Effector memory CD4-positive, alpha-beta T cell (primary cell): Measurements from ENCODE around the gene ATF6.

Experiments
- DNase-seq, 3 donors: peaks; one replicate each; pipeline ENCODE4 v3.0.0-alpha.2; 2020
- H3K27ac ChIP-seq: 2 replicates; pipeline ENCODE4 v1.7.0; 2013; ENCODE audit warnings: mild to moderate bottlenecking, low read length, moderate library complexity; ENCODE audit not compliant: insufficient read depth, poor library complexity, severe bottlenecking
- H3K27me3 ChIP-seq: replicated peaks from 2 replicates; pipeline ENCODE4 v1.7.0; 2013; ENCODE audit warnings: mild to moderate bottlenecking, low read length; ENCODE audit not compliant: insufficient read depth, control insufficient read depth, poor library complexity, severe bottlenecking
- H3K36me3 ChIP-seq: 2 replicates; pipeline ENCODE4 v1.7.0; 2013; ENCODE audit warnings: mild to moderate bottlenecking, low read length, moderate library complexity; ENCODE audit not compliant: control insufficient read depth, insufficient read depth
- H3K4me1 ChIP-seq: 2 replicates; pipeline ENCODE4 v1.7.0; 2013; ENCODE audit warnings: low read length, mild to moderate bottlenecking; ENCODE audit not compliant: control insufficient read depth, insufficient read depth, poor library complexity, severe bottlenecking
- H3K4me3 ChIP-seq: 2 replicates; pipeline ENCODE4 v1.7.0; 2013; ENCODE audit warnings: low read length, low read depth, mild to moderate bottlenecking; ENCODE audit not compliant: insufficient read depth, poor library complexity, severe bottlenecking
- H3K9me3 ChIP-seq: 2 replicates; pipeline ENCODE4 v1.7.0; 2013; ENCODE audit warnings: mild to moderate bottlenecking, low read length, moderate library complexity; ENCODE audit not compliant: control insufficient read depth

The ATF6 gene

DNA sequence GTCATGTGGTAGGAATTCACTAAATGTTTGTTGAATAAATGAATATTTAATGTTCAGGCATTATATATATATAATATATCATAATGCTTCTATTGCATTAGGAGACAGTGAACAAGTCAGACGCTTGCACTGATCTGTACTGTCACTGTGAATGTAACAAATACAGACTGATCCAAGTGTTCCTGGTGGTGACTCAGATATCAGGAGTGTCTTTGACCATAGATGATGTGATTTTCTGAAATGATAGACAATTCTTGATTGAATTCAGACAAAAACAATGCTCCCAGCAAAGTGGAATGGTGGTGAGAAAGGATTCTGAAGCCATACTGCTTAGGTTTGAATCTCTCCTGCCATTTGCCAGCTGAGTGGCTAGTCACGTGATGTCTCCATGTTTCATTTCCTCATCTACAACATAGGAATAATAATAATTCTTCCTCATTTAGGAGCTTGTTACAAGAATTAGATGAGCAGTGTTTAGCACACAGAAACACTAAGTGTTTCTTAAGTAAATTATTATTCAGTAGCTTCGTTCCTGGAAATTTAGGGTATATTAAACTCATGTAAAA lies 186.6 kb downstream of the ATF6 start:
- no peak for DNase-seq
- Histone ChIP-seq H3K4me1 (peaks cover 4% of the 10 kb centered on the region), H3K36me3 (no peaks in the 10 kb centered on the region), H3K27me3 (no peaks in the 10 kb centered on the region), H3K4me3 (no peak overlapping the region), H3K9me3 (no peaks in the 10 kb centered on the region), H3K27ac (no peak overlapping the region)

DNA sequence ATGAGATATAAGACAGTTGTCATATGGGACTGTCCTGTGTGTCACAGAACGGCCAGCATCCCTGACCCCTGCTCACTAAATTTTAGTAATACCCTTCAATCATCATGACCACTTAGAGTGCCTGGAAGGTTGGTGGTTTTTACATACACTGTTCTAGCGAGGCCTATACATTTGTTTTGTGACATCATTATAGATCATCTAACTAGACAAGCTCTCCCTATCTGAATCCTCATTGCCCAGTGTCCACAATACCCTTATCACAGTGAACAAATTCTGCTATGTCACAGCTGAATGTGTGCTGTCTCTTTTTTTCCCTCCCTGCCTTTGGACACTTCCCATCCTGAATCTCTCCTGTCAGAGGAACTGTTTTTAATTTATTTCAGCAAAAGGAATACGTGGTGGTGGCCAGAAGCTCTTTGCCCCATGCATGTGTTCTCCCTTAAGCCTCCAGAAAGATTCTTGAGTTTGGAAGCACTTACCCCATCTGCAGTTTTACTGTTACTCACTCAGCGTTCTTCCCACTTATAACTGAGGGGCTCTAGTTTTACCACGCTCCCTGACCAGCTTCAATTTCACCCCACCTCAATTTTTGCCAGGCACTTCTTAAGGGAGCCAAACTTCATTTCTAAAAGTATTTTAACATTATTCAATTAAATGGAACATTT lies 187.3 kb downstream of the ATF6 start:
- Histone ChIP-seq H3K4me1 (peaks cover 4% of the 10 kb centered on the region), H3K27me3 (no peaks in the 10 kb centered on the region), H3K9me3 (no peaks in the 10 kb centered on the region), H3K36me3 (peaks cover 5% of the 10 kb centered on the region), H3K4me3 (no peak overlapping the region), H3K27ac (no peak overlapping the region)
- DNase-seq: no peak

GRCh38 chr1:161954050-161954449 lies 187.9 kb downstream of the ATF6 start:
- Histone ChIP-seq H3K9me3 (no peaks in the 10 kb centered on the region), H3K4me3 (no peak overlapping the region), H3K27ac (no peak overlapping the region), H3K27me3 (no peaks in the 10 kb centered on the region), H3K36me3 (peaks cover 10% of the 10 kb centered on the region), H3K4me1 (peaks cover 4% of the 10 kb centered on the region)
- no peak for DNase-seq

DNA sequence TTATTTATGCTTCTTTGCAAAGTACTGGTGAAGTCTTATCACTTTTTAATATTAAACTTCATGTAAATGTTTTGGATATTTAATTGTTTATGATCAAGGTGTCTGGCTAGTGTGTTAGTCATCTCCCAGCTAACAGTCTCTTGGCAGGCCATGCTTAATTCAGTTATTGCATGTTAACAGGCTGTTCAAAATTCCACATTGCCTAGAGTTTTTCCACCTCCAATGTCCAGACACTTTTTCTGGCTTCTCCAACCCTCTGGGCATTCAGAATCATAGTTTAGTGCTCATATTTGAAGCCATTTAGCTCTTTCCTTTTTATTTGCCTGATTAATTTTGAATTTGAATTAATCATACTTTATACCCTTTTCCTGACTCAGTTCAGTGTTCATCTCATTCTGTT lies 188.3 kb downstream of the ATF6 start:
- H3K27ac ChIP-seq: no peak overlapping the region
- H3K27me3 ChIP-seq: no peaks in the 10 kb centered on the region
- no peaks in the 10 kb centered on the region for H3K9me3 ChIP-seq
- no peak overlapping the region for H3K4me3 ChIP-seq
- peaks cover 12% of the 10 kb centered on the region for H3K36me3 ChIP-seq
- peaks cover 4% of the 10 kb centered on the region for H3K4me1 ChIP-seq
- no peak for DNase-seq

GRCh38 chr1:161955606-161956005 lies 189.5 kb downstream of the ATF6 start:
- Histone ChIP-seq H3K9me3 (no peaks in the 10 kb centered on the region), H3K36me3 (peaks cover 13% of the 10 kb centered on the region), H3K4me3 (no peak overlapping the region), H3K4me1 (peaks cover 4% of the 10 kb centered on the region), H3K27ac (no peak overlapping the region), H3K27me3 (no peaks in the 10 kb centered on the region)
- no peak for DNase-seq

DNA sequence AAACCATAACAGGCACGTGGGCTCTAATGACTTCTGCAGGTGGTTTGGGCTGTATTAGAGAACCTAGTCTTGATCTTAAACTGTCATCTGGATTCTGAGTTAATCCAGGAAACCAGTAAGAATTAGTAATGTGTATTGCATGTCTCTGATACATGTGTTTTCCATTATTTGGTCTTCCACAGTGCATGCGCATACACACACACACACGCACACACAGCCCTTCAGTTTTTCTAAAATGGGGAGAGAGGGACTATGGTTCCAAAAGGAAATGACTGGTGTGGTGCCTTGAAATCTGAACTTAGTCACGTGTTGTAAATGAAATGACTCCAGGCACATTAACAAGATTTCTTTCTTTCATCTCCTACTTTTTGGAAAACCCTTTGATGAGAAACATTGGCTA lies 190.0 kb downstream of the ATF6 start:
- H3K4me1 ChIP-seq: peaks cover 4% of the 10 kb centered on the region
- peaks cover 16% of the 10 kb centered on the region for H3K36me3 ChIP-seq
- DNase-seq: no peak
- no peaks in the 10 kb centered on the region for H3K27me3 ChIP-seq
- H3K4me3 ChIP-seq: no peak overlapping the region
- no peaks in the 10 kb centered on the region for H3K9me3 ChIP-seq
- no peak overlapping the region for H3K27ac ChIP-seq

DNA sequence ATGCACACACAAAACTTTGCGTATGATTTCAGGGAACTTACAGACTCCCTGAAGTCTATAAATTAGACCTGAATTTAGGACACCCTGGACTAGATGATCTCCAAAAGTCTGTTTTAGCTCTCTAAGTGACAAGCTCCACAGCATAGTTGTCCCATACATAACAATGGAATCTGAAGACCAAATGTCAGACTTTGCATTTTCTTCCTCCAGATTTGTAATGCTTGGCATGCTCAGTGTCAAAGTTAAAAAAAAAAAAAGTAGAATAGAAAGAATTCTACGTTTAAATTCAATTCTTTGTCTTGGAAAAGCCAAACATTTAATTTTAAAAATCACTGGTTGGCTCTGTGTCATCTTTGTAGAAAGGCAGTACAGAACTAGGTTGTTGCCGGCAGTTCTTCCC lies 190.8 kb downstream of the ATF6 start:
- no peak overlapping the region for H3K4me3 ChIP-seq
- no peak overlapping the region for H3K27ac ChIP-seq
- no peaks in the 10 kb centered on the region for H3K27me3 ChIP-seq
- peaks cover 8% of the 10 kb centered on the region for H3K4me1 ChIP-seq
- DNase-seq: no peak
- peaks cover 16% of the 10 kb centered on the region for H3K36me3 ChIP-seq
- no peaks in the 10 kb centered on the region for H3K9me3 ChIP-seq

DNA sequence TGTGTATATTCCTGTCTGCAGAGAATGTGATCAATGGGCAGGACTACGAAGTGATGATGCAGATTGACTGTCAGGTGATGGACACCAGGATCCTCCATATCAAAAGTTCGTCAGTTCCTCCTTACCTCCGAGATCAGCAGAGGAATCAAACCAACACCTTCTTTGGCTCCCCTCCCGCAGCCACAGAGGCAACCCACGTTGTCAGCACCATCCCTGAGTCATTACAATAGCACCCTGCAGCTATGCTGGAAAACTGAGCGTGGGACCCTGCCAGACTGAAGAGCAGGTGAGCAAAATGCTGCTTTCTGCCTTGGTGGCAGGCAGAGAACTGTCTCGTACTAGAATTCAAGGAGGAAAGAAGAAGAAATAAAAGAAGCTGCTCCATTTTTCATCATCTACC lies 192.3 kb downstream of the ATF6 start:
- no peaks in the 10 kb centered on the region for H3K9me3 ChIP-seq
- no peak overlapping the region for H3K4me3 ChIP-seq
- H3K27ac ChIP-seq: no peak overlapping the region
- peaks cover 16% of the 10 kb centered on the region for H3K36me3 ChIP-seq
- DNase-seq: no peak
- peaks cover 8% of the 10 kb centered on the region for H3K4me1 ChIP-seq
- no peaks in the 10 kb centered on the region for H3K27me3 ChIP-seq

DNA sequence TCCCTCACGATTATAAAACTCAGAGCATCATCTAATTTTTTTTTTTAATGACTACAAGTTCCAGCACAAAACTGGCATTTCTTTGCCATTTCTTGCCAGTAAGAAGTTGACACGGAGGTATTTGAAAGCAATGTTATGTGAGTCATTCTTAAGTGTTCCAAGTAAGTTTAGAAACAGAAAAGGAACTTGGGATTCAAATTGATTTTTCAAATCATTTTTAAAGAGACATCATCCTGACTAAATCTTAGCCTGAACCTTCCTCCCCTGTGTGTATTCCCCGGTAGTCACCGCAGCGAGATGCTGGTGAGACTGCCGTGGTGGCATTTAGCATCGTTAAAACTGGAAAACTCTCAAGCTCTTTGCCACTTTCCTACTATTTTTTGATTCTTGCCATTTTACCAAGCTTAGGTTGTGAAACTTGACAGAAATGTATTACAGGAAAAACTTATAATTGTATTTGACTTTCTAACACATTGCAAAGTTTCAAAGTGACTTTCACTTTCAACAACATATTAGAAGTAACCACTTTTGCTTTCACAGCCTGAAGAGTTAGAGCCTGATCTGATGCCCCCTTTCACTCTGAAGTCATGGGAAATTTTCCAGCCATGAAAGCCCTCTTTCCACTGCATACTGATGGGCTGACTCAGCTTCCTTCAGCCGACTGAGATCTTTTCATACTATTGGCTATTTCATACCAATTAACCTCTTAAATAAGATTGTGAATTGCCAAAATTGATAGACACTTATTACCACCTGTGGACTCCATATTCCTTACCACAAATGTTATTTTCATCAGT lies 196.2 kb downstream of the ATF6 start:
- H3K4me3 ChIP-seq: peak overlapping the region; percentile 31
- no peak for DNase-seq
- H3K36me3 ChIP-seq: peaks cover 16% of the 10 kb centered on the region
- H3K9me3 ChIP-seq: no peaks in the 10 kb centered on the region
- H3K27me3 ChIP-seq: no peaks in the 10 kb centered on the region
- no peak overlapping the region for H3K27ac ChIP-seq
- peaks cover 3% of the 10 kb centered on the region for H3K4me1 ChIP-seq

- no peak for DNase-seq
- H3K4me3 ChIP-seq: no peak overlapping the region
- H3K9me3 ChIP-seq: no peaks in the 10 kb centered on the region
- H3K27ac ChIP-seq: no peak overlapping the region
- H3K36me3 ChIP-seq: no peaks in the 10 kb centered on the region
- no peaks in the 10 kb centered on the region for H3K27me3 ChIP-seq
- peaks cover 3% of the 10 kb centered on the region for H3K4me1 ChIP-seq
Observed at GRCh38 chr1:161966067-161966466, 199.9 kb downstream of the ATF6 start.
